HG02610 (cell line): ENCODE measurements around the gene R3HDM4.
"Not testable (repeated sequence)": the region's sequence is repeated elsewhere in the genome, so short reads cannot be mapped to it uniquely, and the experiment has no call there.

Experiments
- ATAC-seq: cut with Tn5 transposase; IDR thresholded peaks from one replicate; pipeline ENCODE4 v1.9.1; 2021; ENCODE audit warnings: mild to moderate bottlenecking, moderate library complexity; ENCODE audit not compliant: unreplicated experiment

R3HDM4 gene

GRCh38 chr19:861756-862580 is 51.1 kb downstream of the R3HDM4 start:
- no peak for ATAC-seq

DNA sequence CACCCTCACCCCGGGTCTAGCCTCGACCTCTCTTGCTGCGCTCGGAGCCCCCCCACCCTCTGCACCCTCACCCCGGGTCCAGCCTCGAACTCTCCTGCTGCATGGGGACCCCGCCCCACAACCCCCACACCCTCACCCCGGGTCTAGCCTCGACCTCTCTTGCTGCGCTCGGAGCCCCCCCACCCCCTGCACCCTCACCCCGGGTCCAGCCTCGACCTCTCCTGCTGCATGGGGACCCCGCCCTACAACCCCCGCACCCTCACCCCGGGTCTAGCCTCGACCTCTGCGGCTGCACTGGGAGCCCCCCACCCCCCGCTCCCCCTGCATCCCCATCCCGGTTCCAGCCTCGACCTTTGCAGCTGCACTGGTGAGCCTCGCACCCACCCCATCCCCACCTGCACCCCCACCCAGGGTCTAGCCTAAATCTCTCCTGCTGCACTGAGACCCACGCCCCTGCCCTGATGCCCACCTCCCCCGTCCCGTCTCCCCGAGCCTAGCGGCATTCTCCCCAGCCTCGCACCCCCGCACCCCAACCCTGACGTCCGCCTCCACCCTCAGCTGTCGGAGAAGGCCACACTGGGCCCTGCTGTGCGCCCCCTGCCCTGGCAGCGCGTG is 51.8 kb downstream of the R3HDM4 start:
- ATAC-seq, result no peak

DNA sequence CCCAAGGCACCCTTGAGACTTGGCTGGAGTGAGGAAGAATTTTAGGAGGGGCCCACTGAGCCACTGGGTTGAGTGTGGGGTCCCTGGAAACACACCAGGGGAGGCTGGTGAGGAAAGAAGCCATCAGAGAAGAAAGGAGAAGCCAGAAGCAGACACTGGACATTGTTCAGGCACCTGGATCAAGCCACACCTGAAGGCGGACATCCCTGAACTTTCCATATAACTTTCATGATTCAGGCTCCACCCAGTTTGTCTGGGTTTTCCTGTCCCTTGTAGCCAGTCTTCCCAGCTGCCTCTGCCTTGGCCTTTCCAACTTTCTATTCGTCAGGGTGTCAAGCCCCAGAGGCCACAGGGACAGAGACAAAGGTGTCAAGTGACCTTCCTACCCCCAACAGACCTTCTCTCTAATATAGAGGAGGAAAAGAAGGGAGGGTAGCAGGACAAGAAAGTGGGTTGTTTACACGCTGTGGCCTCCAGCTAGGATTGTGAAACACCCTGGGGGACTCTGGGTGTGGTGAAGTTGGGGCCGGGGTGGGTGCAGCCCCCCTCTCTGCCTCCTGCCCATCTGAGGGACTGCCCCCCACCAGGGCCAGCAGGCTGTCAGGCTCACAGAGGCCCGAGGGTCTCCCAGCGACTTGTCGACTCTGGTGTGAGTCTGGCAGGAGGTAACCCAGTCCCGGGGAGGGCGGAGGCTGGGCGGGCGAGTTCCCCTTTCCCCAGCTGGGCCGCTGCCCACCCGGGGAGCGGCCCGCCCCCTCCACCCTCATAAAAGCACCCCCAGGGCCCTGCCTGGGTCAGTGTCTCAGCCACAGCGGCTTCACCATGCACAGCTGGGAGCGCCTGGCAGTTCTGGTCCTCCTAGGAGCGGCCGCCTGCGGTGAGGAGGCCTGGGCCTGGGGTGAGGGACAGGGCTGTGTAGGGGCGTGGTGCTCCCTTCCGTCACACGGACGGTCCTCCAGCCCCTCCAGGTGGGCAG is 53.9 kb downstream of the R3HDM4 start, which contains the start of gene CFD:
Gene CFD, plus strand, starts transcription at position 797 of the 976 bp plus-strand sequence. Its CDS starts 26 bp downstream, at position 823.
- ATAC-seq, result no peak

DNA sequence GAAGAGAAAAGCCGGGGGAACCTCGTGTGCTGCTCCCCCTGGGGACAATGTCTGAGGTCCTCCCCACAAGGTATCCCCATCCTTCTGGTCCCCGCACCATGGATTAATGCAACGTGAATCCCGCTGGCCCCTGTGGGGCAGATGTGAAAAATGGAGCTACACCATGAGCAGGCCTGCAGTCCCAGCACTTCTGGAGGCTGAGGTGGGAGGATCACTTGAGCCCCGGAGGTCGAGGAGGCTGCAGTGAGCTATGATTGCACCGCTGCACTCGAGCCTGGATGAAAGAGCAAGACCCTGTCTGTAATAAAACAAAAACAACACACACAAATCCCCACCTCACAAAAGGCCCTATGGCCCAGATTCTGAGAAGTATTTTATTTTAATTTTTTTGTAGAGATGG is 54.7 kb downstream of the R3HDM4 start:
- no peak for ATAC-seq

DNA sequence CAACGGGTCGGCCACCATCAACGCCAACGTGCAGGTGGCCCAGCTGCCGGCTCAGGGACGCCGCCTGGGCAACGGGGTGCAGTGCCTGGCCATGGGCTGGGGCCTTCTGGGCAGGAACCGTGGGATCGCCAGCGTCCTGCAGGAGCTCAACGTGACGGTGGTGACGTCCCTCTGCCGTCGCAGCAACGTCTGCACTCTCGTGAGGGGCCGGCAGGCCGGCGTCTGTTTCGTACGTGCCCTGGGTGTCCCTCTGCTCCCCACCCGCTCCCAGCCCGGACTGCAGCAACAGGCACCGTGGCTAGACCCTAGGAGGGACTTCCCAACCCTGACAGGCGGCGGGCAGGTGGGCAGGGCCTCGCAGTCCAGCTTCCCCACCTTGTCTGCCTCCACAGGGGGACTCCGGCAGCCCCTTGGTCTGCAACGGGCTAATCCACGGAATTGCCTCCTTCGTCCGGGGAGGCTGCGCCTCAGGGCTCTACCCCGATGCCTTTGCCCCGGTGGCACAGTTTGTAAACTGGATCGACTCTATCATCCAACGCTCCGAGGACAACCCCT is 57.4 kb downstream of the R3HDM4 start:
- no peak for ATAC-seq

- no peak for ATAC-seq
These were observed 57.9 kb downstream of the R3HDM4 start for GRCh38 chr19:855142-855541.

DNA sequence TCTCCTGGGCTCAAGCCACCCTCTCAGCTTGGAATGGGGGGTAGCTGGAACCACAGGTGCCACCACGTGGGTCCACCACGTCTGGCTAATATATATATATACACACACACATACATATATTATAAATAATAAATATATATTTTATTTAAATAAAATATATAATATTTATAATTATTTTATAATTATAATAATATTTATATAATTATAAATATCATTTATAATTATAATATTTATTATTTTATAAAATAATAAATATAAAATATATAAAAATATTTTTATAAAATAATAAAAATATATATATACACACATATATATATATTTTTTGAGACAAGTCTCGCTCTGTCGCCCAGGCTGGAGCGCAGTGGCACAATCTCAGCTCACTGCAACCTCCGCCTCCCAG is 58.5 kb downstream of the R3HDM4 start:
- no peak for ATAC-seq

DNA sequence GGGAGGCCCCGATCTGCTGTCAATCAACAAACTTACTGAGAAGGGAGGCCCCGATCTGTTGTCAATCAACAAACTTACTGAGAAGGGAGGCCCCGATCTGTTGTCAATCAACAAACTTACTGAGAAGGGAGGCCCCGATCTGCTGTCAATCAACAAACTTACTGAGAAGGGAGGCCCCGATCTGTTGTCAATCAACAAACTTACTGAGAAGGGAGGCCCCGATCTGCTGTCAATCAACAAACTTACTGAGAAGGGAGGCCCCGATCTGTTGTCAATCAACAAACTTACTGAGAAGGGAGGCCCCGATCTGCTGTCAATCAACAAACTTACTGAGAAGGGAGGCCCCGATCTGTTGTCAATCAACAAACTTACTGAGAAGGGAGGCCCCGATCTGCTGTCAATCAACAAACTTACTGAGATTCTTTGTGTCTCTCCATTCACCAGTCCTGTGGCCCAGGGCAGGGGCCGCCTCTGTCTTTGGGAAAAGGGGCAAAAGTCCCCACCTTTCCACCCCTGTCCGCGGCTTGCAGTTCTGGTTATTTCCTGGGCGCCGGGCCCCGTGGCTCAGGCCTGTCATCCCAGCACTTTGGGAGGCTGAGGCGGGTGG is 59.3 kb downstream of the R3HDM4 start:
- ATAC-seq, result not testable (repeated sequence)

DNA sequence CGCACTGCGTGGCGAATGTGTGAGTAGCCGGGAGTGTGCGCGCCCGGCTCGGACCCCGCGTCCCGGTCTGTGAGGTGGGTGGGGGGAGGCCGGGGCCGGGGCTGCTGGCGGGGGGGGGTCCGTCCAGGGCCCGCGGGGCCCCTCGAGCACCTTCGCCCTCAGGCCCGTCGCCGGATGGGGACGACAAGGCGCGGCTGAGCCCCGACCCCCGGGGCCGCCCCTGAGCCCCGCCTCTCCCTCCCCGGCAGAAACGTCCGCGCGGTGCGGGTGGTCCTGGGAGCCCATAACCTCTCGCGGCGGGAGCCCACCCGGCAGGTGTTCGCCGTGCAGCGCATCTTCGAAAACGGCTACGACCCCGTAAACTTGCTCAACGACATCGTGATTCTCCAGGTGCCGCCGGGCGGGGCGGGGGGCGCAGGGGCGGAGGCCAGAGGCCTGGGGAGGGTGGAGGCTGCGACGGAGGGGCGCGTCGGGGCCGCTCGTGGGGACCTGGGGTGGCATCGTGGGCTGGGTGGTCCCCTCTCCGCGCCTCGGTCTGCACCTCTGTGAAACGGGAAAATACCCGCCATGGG is 59.9 kb downstream of the R3HDM4 start:
- ATAC-seq, result no peak

DNA sequence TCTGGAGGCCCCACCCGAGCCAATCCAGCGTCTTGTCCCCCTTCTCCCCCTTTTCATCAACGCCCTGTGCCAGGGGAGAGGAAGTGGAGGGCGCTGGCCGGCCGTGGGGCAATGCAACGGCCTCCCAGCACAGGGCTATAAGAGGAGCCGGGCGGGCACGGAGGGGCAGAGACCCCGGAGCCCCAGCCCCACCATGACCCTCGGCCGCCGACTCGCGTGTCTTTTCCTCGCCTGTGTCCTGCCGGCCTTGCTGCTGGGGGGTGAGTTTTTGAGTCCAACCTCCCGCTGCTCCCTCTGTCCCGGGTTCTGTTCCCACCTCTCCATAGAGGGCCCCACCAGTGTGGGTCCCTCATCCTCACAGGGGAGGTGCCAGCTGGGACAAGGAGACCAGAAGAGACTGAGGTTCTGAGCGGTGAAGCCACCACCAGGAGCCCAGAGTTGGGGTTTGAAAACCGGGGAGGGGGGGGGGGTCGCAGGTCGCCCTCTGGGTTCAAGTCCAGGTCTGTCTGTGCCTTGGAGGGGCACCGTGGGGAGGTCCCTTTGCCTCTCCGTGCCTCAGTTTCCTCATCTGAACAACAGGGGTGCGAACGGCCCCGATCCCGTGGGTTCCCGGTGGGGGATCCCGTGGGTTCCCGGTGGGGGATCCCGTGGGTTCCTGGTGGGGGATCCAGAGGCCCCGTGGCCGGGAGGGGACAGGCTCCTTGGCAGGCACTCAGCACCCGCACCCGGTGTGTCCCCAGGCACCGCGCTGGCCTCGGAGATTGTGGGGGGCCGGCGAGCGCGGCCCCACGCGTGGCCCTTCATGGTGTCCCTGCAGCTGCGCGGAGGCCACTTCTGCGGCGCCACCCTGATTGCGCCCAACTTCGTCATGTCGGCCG is 60.6 kb downstream of the R3HDM4 start, which contains the start of gene ELANE:
Gene ELANE, plus strand, starts transcription at position 168 of the 878 bp plus-strand sequence. Its CDS starts 26 bp downstream, at position 194.
- no peak for ATAC-seq

DNA sequence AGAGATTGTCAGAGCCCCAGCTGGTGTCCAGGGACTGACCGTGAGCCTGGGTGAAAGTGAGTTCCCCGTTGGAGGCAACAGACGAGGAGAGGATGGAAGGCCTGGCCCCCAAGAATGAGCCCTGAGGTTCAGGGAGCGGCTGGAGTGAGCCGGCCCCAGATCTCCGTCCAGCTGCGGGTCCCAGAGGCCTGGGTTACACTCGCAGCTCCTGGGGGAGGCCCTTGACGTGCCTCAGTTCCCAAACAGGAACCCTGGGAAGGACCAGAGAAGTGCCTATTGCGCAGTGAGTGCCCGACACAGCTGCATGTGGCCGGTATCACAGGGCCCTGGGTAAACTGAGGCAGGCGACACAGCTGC is 62.1 kb downstream of the R3HDM4 start:
- ATAC-seq, result no peak

GRCh38 chr19:850221-850978 is 62.6 kb downstream of the R3HDM4 start:
- ATAC-seq, result no peak

DNA sequence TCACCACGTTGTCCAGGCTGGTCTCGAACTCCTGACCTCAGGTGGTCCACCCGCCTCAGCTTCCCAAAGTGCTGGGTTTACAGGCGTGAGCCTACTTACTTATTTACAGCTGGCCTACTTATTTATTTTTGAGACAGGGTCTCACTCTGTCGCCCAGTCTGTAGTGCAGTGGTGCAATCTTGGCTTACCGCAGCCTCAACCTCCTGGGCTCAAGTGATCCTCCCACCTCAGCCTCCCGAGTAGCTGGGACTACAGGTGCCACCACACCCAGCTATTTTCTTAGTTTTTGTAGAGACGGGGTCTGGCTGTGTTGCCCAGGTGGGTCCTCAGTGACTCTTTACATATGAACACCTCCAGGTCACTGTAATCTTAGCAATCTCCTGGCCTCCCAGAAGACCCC is 63.8 kb downstream of the R3HDM4 start:
- ATAC-seq, result not testable (repeated sequence)

DNA sequence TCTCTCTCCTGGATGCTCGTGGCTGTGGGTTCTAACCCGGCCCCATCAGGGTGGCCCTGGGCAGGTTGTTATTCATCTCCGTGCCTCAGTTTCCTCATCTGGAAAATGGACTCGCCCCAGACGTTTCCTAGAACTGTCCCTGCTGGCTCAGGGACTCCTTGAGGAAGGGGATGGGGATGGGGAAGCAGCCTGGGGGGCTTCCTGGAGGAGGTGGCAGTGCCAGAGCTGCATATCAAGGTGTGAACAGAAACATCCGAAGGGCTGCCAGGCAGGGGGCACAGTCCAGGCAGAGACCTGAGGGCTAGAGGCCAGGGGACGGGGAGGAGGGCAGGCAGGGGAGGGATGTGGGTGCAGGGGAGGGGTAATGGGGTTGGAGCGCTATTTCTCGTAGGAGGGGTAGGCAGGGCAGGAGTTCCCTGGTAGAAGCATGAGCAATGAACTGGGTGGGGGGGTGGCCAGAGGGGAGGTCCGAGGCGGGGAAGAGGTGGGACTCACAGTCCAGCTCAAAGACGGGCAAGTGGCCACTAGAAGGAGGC is 64.6 kb downstream of the R3HDM4 start:
- ATAC-seq, result no peak
